HepG2 (cell line): ENCODE results near the gene MEAF6. TPM values are rescaled to one million over a fixed set of nuclear protein-coding genes. Genes with fewer than 3 reads are reported as not detected.

Source experiments
- ATAC-seq: fragments of 200-7000 bp; cut with Tn5 transposase; 3 replicates; pipeline ENCODE4 v1.9.1; 2020; ENCODE audit warnings: mild to moderate bottlenecking, moderate library complexity
- BruUV-seq: library from RNA; stranded (reverse); fragments of 400-500 nt; replicated peaks from 2 replicates; lab custom pipeline; 2021; lab: Mats Ljungman, UMichigan
- CTCF ChIA-PET: fragments of 300-600 bp; formaldehyde crosslinking; extraction: SDS; loops from one replicate; lab custom pipeline; 2021; ENCODE audit warnings: low total read pairs, inconsistent platforms, low intra/inter-chr PET ratio; lab: Yijun Ruan, JAX
- POLR2A ChIA-PET: fragments of 350-600 bp; sonication (Branson Sonifier 250); formaldehyde crosslinking; loops from one replicate; lab custom pipeline; 2020; ENCODE audit warnings: antibody characterized with exemption, inconsistent platforms; lab: Yijun Ruan, JAX
- DNase-seq: peaks from one replicate; pipeline ENCODE4 v3.0.0-alpha.2; 2015; ENCODE audit warnings: low spot score
- FAIRE-seq: peaks from 3 replicates; lab custom pipeline; 2011; peaks lifted over from hg19 to GRCh38; lab: Jason Lieb, UNC
- H2AFZ ChIP-seq: one replicate; pipeline ENCODE4 v1.6.1; 2011; ENCODE audit warnings: low read length, inconsistent platforms
- H3K27ac ChIP-seq: fragments of 300-600 bp; 3 replicates; pipeline ENCODE4 v1.8.0; 2011; ENCODE audit warnings: mixed run types, mild to moderate bottlenecking, mixed read lengths, low read length, inconsistent platforms; ENCODE audit not compliant: insufficient read depth; ENCODE audit errors: extremely low read length
- H3K27me3 ChIP-seq, 2 experiments: fragments of 200-600 bp in 1 of 2; 2 replicates in 1 of 2; 3 replicates in 1 of 2; pipeline versions ENCODE4 v1.6.0 to v1.8.0; 2011; ENCODE audit warnings: low read length in 2 of 2, mild to moderate bottlenecking in 2 of 2, moderate library complexity in 2 of 2, inconsistent platforms in 1 of 2; ENCODE audit not compliant: insufficient read depth in 2 of 2, control insufficient read depth in 1 of 2
- H3K36me3 ChIP-seq, 2 experiments: fragments of 200-600 bp in 1 of 2; replicated peaks in 1 of 2; 2 replicates in 1 of 2; 3 replicates in 1 of 2; pipeline versions ENCODE4 v1.5.1 to v1.8.0; 2011; ENCODE audit warnings: low read length in 2 of 2, inconsistent platforms in 1 of 2; ENCODE audit not compliant: insufficient read depth in 2 of 2, control insufficient read depth in 1 of 2
- H3K4me1 ChIP-seq: 2 replicates; pipeline ENCODE4 v1.5.1; 2012; ENCODE audit warnings: low read length, inconsistent platforms; ENCODE audit not compliant: insufficient read depth
- H3K4me2 ChIP-seq: 2 replicates; pipeline ENCODE4 v1.6.0; 2011; ENCODE audit warnings: low read depth, low read length, inconsistent platforms
- H3K4me3 ChIP-seq, 3 experiments: fragments of 200-600 bp in 1 of 3; sonication (generic), shearing (Covaris generic) in 1 of 3; replicated peaks in 1 of 3; 2 replicates each; pipeline ENCODE4 v1.5.1; 2011 to 2016; ENCODE audit warnings: low read length in 3 of 3, inconsistent platforms in 2 of 3, low read depth in 2 of 3, mild to moderate bottlenecking in 2 of 3, control low read depth in 1 of 3, mixed read lengths in 1 of 3; ENCODE audit not compliant: insufficient read depth in 1 of 3
- H3K79me2 ChIP-seq: one replicate; pipeline ENCODE4 v1.6.1; 2011; ENCODE audit warnings: low read length, inconsistent platforms; ENCODE audit not compliant: insufficient read depth
- H3K9ac ChIP-seq: 2 replicates; pipeline ENCODE4 v1.6.0; 2011; ENCODE audit warnings: mild to moderate bottlenecking, low read depth, low read length, inconsistent platforms; ENCODE audit not compliant: insufficient read depth
- H3K9me3 ChIP-seq: 2 replicates; pipeline ENCODE4 v1.5.1; 2012; ENCODE audit warnings: mild to moderate bottlenecking, low read length
- H4K20me1 ChIP-seq: 2 replicates; pipeline ENCODE4 v1.6.0; 2011; ENCODE audit warnings: inconsistent platforms, mild to moderate bottlenecking, low read length, moderate library complexity; ENCODE audit not compliant: insufficient read depth
- AGO2 ChIP-seq: fragments of 200-400 bp; formaldehyde crosslinking; optimal IDR thresholded peaks from 2 replicates; pipeline ENCODE3; 2017; ENCODE audit warnings: mild to moderate bottlenecking, low read depth, low read length, moderate library complexity
- EP300 ChIP-seq, 3 experiments: sonication (generic) in 1 of 3; formaldehyde crosslinking in 1 of 3; IDR thresholded peaks; 2 replicates each; pipeline versions ENCODE4 v1.5.1 to v1.6.1; 2011 to 2020; ENCODE audit warnings: low read depth in 2 of 3, low read length in 2 of 3, borderline replicate concordance in 1 of 3, improper control_type of control experiment in 1 of 3, mild to moderate bottlenecking in 1 of 3, missing genetic modification reagents in 1 of 3, moderate library complexity in 1 of 3
- FOSL2 ChIP-seq: sonication (generic); formaldehyde crosslinking; IDR thresholded peaks from 2 replicates; pipeline ENCODE4 v1.4.0; 2020; ENCODE audit warnings: missing genetic modification reagents
- HOXD1 ChIP-seq: sonication (generic); formaldehyde crosslinking; IDR thresholded peaks from 2 replicates; pipeline ENCODE4 v1.5.0; 2020; ENCODE audit warnings: missing genetic modification reagents
- KDM6A ChIP-seq: IDR thresholded peaks from 2 replicates; pipeline ENCODE4 v1.6.1; 2016; ENCODE audit warnings: low read depth
- MTA3 ChIP-seq: sonication (generic); formaldehyde crosslinking; IDR thresholded peaks from 2 replicates; pipeline ENCODE4 v1.4.0; 2020; ENCODE audit warnings: missing genetic modification reagents
- POLR2A ChIP-seq, 2 experiments: IDR thresholded peaks; 2 replicates each; pipeline ENCODE4 v1.6.1; 2011; ENCODE audit warnings: low read depth in 2 of 2, low read length in 2 of 2, mild to moderate bottlenecking in 1 of 2, moderate library complexity in 1 of 2; ENCODE audit not compliant: insufficient read depth in 1 of 2
- POLR2G ChIP-seq: fragments of 200-400 bp; formaldehyde crosslinking; IDR thresholded peaks from 2 replicates; pipeline ENCODE4 v1.6.1; 2018; ENCODE audit warnings: mild to moderate bottlenecking, low read depth, low read length, moderate library complexity
- RBFOX2 ChIP-seq: fragments of 200-400 bp; formaldehyde crosslinking; IDR thresholded peaks from 2 replicates; pipeline ENCODE4 v1.6.1; 2017; ENCODE audit warnings: low read depth, mild to moderate bottlenecking, low read length
- ZNF839 ChIP-seq: sonication (generic); formaldehyde crosslinking; IDR thresholded peaks from 2 replicates; pipeline ENCODE4 v1.4.0; 2020; ENCODE audit warnings: missing genetic modification reagents, mild to moderate bottlenecking, borderline replicate concordance
- WGBS: methylation state at CpG from one replicate; pipeline ENCODE4 v1.1.6; 2017; ENCODE audit warnings: low lambda C conversion rate; 5-methylcytosine and 5-hydroxymethylcytosine counted together
- in situ Hi-C: cut with HindIII; loops from 2 replicates; pipeline ENCODE4 v1.10.0; 2017; ENCODE audit warnings: low pct_unique_long_range_greater_than_20kb; ENCODE audit not compliant: extremely low pct_ligation_motif_present
- intact Hi-C: fragments of 100-400 bp; cut with micrococcal nuclease; formaldehyde crosslinking; loops from one replicate; pipeline ENCODE4 v1.10.0; 2022; ENCODE audit not compliant: unreplicated experiment
- polyA plus RNA-seq, 8 experiments: library from polyadenylated mRNA; depleted of rRNA in 3 of 8; stranded (reverse) in 7 of 8; unstranded in 1 of 8; fragments of >200 nt; fragmentation: Illumina TruSeq in 4 of 8; extraction: Trizol in 4 of 8; gene quantifications; 2 replicates each; pipeline versions ENCODE4 v1.2.1 to v1.2.3, GENCODE V29; 2011 to 2016; ENCODE audit warnings: low read depth in 4 of 8, missing spikeins in 1 of 8, mixed read lengths in 1 of 8; ENCODE audit not compliant: insufficient read depth in 1 of 8
- total RNA-seq, 5 experiments: library from RNA; depleted of rRNA; stranded (reverse); fragments of >200 nt; fragmentation: Illumina TruSeq; extraction: Trizol; gene quantifications; 2 replicates each; pipeline ENCODE4 v1.2.3, GENCODE V29; 2016; ENCODE audit warnings: low read depth in 1 of 5

Gene MEAF6
- total and polyA plus RNA-seq, 2 of the 13 experiments (the other 11 are each of a cell fraction or from before 2014, with no cell fraction given): 29.5 to 45.6 TPM

GRCh38 chr1:37481289-37482003 is 33.1 kb downstream of the MEAF6 start:
- in situ Hi-C loops: no loop called here
- Histone ChIP-seq H3K4me2 (no peak overlapping the region), H3K9me3 (no peaks in the 10 kb centered on the region), H3K36me3 (peaks cover 16 to 40% of the 10 kb centered on the region in 2 experiments), H3K27ac (no peak overlapping the region), H4K20me1 (peaks cover 8% of the 10 kb centered on the region; the same call in 1 of the 2 replicates), H3K9ac (no peak overlapping the region), H3K4me1 (peaks cover 43% of the 10 kb centered on the region), H3K27me3 (no peaks in the 10 kb centered on the region), H3K79me2 (peaks cover 23% of the 10 kb centered on the region), H2AFZ (no peak overlapping the region), H3K4me3 (no peak overlapping the region)
- TF ChIP-seq AGO2 (peak; percentile 68), RBFOX2 (peak; percentile 17), HOXD1 (CRISPR knock-in tag) (no peak), EP300 (IDR thresholded peaks at IDR 0.05; ENCODE audit: low read depth in 2 of 2, low read length in 2 of 2) (no peak), EP300 (CRISPR knock-in tag; IDR thresholded peaks at IDR 0.05; ENCODE audit: borderline replicate concordance) (no peak), ZNF839 (CRISPR knock-in tag) (no peak), POLR2G (0 out of 2 replicates have a peak, but pooled peaks have one; percentile 30), POLR2A (IDR thresholded peaks at IDR 0.05; ENCODE audit: insufficient read depth in 1 of 2, low read depth in 2 of 2, low read length in 2 of 2) (0 out of 4 replicates have a peak, but pooled peaks of 1 of the 2 experiments have one; percentile 8), FOSL2 (CRISPR knock-in tag) (no peak), MTA3 (CRISPR knock-in tag) (no peak), KDM6A (no peak)
- POLR2A ChIA-PET: interaction anchor here (0.8 kb wide), 1 partner anchor 10 kb away, joined by 3 read pairs; no protein-coding TSS in a partner anchor
- intact Hi-C loops: no loop called here
- no peak for ATAC-seq
- CTCF ChIA-PET: no interaction called here
- DNase-seq: no peak
- BruUV-seq: no TSS peak
- FAIRE-seq: no peak
- over 99% methylated on average over 20 of the region's 26 CpGs for WGBS
